ENCODE measurements around the gene PSME3IP1. TPM values are rescaled to one million over a fixed set of nuclear protein-coding genes. Genes with fewer than 3 reads are reported as not detected.

The PSME3IP1 gene
- total and polyA plus RNA-seq, 2 of the 8 experiments (the other 6 are each of a cell fraction or from before 2014, with no cell fraction given) = 95.1 to 98.3 TPM

- TF ChIP-seq HDAC2 (IDR thresholded peaks at IDR 0.05; ENCODE audit: borderline replicate concordance in 1 of 2, low read depth in 2 of 2, low read length in 2 of 2) (no peak), TEAD4 (IDR thresholded peaks at IDR 0.05; ENCODE audit: low read depth, low read length) (no peak), CEBPB (IDR thresholded peaks at IDR 0.05; ENCODE audit: low read depth, low read length) (no peak), BRCA1 (IDR thresholded peaks at IDR 0.05; ENCODE audit: low read depth, low read length) (no peak), MAX (IDR thresholded peaks at IDR 0.05) (no peak), JUN (IDR thresholded peaks at IDR 0.05; ENCODE audit: low read depth, low read length) (no peak), FOSL1 (IDR thresholded peaks at IDR 0.05; ENCODE audit: insufficient read depth, low read depth, low read length) (no peak), SP4 (IDR thresholded peaks at IDR 0.05; ENCODE audit: low read length) (no peak)
Measured at GRCh38 chr16:57102888-57103851, 82.7 kb downstream of the PSME3IP1 start (continued).

Other genes starting within 250 kb of the PSME3IP1 start
- not detected in 2 replicates for gene CETP, start 224.1 kb downstream of the PSME3IP1 start, total RNA-seq (2021; fragmentation: NEBNext Ultra II Directional; extraction: Animal tissue kit (Norgen Biotek cat#: 25700))
- not detected in 2 replicates for gene CETP, start 224.1 kb downstream of the PSME3IP1 start, polyA plus RNA-seq (2011; rRNA removed)
- gene NLRC5, start 196.5 kb downstream of the PSME3IP1 start, total RNA-seq (2021; fragmentation: NEBNext Ultra II Directional; extraction: Animal tissue kit (Norgen Biotek cat#: 25700)) = 2.8 and 3.2 TPM in 2 replicates
- gene NLRC5, start 196.5 kb downstream of the PSME3IP1 start, polyA plus RNA-seq (2011; rRNA removed) = 2.0 and 2.2 TPM in 2 replicates
- gene CPNE2, start 93.5 kb downstream of the PSME3IP1 start, total RNA-seq (2021; fragmentation: NEBNext Ultra II Directional; extraction: Animal tissue kit (Norgen Biotek cat#: 25700)) = 10.6 and 11.6 TPM in 2 replicates
- 38.0 and 39.5 TPM in 2 replicates for gene CPNE2, start 93.5 kb downstream of the PSME3IP1 start, polyA plus RNA-seq (2011; rRNA removed)
- gene RSPRY1, start 290 bp upstream of the PSME3IP1 start, total RNA-seq (2021; fragmentation: NEBNext Ultra II Directional; extraction: Animal tissue kit (Norgen Biotek cat#: 25700)) = 32.5 and 34.2 TPM in 2 replicates
- gene RSPRY1, start 290 bp upstream of the PSME3IP1 start, polyA plus RNA-seq (2011; rRNA removed) = 9.1 and 11.5 TPM in 2 replicates
- 13.6 and 13.7 TPM in 2 replicates for gene ARL2BP, start 59.2 kb upstream of the PSME3IP1 start, total RNA-seq (2021; fragmentation: NEBNext Ultra II Directional; extraction: Animal tissue kit (Norgen Biotek cat#: 25700))
- gene ARL2BP, start 59.2 kb upstream of the PSME3IP1 start, polyA plus RNA-seq (2011; rRNA removed) = 13.3 and 18.3 TPM in 2 replicates
- 2.3 and 2.9 TPM in 2 replicates for gene PLLP, start 98.6 kb upstream of the PSME3IP1 start, total RNA-seq (2021; fragmentation: NEBNext Ultra II Directional; extraction: Animal tissue kit (Norgen Biotek cat#: 25700))
- 9.7 and 10.6 TPM in 2 replicates for gene PLLP, start 98.6 kb upstream of the PSME3IP1 start, polyA plus RNA-seq (2011; rRNA removed)
- gene CCL22, start 172.7 kb upstream of the PSME3IP1 start, total RNA-seq (2021; fragmentation: NEBNext Ultra II Directional; extraction: Animal tissue kit (Norgen Biotek cat#: 25700)) = not detected in 2 replicates
- gene CCL22, start 172.7 kb upstream of the PSME3IP1 start, polyA plus RNA-seq (2011; rRNA removed) = not detected in 2 replicates
- 1.4 and 1.9 TPM in 2 replicates for gene CX3CL1, start 186.5 kb upstream of the PSME3IP1 start, total RNA-seq (2021; fragmentation: NEBNext Ultra II Directional; extraction: Animal tissue kit (Norgen Biotek cat#: 25700))
- gene CX3CL1, start 186.5 kb upstream of the PSME3IP1 start, polyA plus RNA-seq (2011; rRNA removed) = 3.0 and 3.2 TPM in 2 replicates
- gene CCL17, start 218.7 kb upstream of the PSME3IP1 start, total RNA-seq (2021; fragmentation: NEBNext Ultra II Directional; extraction: Animal tissue kit (Norgen Biotek cat#: 25700)) = not detected in 2 replicates
- not detected in 2 replicates for gene CCL17, start 218.7 kb upstream of the PSME3IP1 start, polyA plus RNA-seq (2011; rRNA removed)